ENCODE results near the gene DEAF1. TPM values are rescaled to one million over a fixed set of nuclear protein-coding genes. Genes with fewer than 3 reads are reported as not detected.

DEAF1 gene
- total RNA-seq, 1 donor from 2014 or later: 56.5 TPM

DNA sequence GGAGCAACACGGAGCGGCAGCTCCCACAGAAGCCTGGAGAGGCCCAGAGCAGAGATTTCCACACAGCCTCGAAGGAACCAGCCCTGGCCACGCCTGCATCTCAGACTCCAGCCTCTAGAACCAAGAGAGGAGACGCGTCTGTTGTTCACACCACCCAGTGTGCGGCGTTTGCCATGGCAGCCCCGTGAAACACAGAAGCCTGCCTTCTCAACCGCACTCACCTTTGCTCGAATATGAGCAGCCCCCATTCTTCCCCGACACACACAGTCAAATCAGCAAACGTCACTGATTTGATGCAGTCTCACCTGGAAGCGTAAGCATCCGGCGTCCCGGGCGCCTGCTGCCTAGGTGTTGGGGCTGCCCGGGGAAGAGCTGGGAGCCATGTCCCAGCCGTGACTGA is 38.0 kb upstream of the DEAF1 start:
- no peak for DNase-seq (ENCODE audit: low read depth)
- no peaks in the 10 kb centered on the region for H3K36me3 ChIP-seq (ENCODE audit: control insufficient read depth, insufficient read depth, low read length)
- TF ChIP-seq, protein P1, sequence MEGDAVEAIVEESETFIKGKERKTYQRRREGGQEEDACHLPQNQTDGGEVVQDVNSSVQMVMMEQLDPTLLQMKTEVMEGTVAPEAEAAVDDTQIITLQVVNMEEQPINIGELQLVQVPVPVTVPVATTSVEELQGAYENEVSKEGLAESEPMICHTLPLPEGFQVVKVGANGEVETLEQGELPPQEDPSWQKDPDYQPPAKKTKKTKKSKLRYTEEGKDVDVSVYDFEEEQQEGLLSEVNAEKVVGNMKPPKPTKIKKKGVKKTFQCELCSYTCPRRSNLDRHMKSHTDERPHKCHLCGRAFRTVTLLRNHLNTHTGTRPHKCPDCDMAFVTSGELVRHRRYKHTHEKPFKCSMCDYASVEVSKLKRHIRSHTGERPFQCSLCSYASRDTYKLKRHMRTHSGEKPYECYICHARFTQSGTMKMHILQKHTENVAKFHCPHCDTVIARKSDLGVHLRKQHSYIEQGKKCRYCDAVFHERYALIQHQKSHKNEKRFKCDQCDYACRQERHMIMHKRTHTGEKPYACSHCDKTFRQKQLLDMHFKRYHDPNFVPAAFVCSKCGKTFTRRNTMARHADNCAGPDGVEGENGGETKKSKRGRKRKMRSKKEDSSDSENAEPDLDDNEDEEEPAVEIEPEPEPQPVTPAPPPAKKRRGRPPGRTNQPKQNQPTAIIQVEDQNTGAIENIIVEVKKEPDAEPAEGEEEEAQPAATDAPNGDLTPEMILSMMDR (IDR thresholded peaks at IDR 0.05; ENCODE audit: insufficient read depth, low read length, poor library complexity, severe bottlenecking): no peak
- peaks cover 4% of the 10 kb centered on the region for H3K27me3 ChIP-seq (ENCODE audit: control insufficient read depth, insufficient read depth, low read length)
- no peak overlapping the region for H3K4me3 ChIP-seq (ENCODE audit: low read depth, low read length)

DNA sequence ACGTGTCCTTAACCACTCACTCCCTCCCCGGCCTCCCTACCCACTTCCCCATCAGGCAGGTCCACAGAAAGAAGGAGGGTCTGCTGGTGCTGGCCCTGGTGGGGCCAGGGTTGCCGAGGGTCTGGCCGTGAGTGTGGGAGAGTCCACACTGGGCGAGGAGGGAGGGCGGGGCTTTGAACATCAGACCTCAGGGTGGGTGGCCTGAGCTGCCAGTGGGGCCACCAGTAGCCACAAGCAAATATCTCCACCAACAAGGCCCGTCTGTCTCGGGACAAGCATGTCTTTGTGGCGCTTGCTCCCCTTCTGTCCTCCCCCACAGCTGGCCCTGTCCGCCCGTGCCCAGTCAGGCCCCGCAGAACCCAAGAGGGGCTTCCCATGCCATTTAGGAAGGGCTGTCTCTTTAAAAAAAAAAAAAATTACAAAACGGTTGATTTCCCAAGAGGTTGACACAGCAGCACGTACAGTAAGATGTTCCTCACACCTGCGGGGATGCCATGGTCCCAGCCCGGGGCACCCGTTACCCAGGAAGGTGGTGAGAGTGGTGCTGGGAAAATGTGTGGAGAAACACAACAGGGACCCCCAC is 34.6 kb upstream of the DEAF1 start:
- Histone ChIP-seq H3K27me3 (ENCODE audit: control insufficient read depth, insufficient read depth, low read length) (no peaks in the 10 kb centered on the region), H3K36me3 (ENCODE audit: control insufficient read depth, insufficient read depth, low read length) (peaks cover 4% of the 10 kb centered on the region), H3K4me3 (ENCODE audit: low read depth, low read length) (no peak overlapping the region)
- no peak for DNase-seq (ENCODE audit: low read depth)
- TF ChIP-seq, protein P1 (IDR thresholded peaks at IDR 0.05; ENCODE audit: insufficient read depth, low read length, poor library complexity, severe bottlenecking): no peak

DNA sequence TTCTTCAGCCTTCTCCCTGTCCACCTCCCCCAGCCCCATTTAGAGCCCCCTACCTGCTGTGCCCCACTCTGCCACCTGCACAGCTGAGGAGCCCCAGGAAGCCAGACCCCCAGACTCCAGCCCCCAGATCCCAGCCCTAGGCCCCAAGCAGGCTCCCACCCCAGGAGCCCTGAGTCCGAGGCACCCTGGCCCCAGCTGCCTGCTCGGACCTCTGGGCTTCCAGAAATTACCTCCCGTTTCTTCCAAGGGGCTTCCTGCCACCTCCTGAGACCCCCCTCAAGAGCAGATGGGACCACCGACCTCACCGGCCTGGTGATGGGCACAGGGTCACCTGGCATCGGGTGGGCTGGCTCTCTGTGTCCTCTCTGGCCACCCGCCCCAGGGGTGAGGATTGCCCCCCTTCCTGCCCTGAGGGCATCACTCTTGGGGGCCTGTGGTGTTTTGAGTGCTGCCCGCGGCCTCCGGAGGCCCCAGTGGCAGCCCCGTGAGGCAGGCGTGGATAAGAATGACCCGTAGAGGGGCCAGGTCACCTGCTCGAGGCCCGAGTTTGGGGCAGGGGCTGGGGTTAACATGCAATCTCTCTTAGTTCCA is 34.0 kb upstream of the DEAF1 start:
- DNase-seq (ENCODE audit: low read depth): no peak
- no peak overlapping the region for H3K4me3 ChIP-seq (ENCODE audit: low read depth, low read length)

DNA sequence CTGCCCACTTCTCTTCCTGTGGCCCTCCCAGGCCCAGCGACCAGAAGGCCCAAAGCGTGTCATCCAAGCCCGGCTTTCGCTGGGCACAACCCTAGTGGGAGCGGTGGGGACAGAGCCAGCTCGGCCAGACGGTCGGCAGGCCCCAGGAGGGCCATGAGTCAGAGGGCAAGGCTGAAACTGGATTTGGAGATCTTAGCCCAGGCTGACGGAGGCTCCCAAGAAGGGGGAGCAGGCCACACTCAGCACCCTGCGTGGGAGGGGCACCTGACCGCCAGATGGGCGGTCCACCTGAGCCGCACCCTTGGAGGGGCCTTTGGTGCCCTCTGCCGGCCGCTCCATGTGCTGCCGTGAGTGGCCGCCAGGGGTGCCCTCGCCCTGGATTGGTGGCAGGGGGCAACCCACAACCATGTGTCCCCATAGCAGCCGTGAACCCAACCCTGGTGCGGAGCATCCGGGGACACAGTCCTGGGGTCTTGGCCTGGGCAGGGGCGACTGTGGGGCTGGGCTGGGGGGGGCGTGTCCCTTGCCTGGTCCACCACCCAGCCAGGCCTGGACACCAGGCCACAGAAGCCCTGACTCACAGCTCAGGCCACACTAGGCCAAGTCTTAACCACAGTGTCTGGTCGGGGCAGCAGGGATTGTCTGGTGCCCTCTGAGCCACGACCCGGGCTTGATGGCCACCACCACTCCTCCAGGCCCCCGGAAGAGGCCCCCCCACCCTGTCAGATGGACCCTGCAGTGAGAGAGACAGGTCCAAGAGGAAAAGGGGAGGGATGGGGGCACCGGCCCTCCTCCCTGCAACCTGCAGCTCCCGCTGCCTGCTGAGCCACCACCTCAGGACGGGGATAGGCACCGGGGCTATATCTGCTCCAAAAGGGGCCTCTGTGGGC is 33.1 kb upstream of the DEAF1 start:
- TF ChIP-seq, protein P1 (IDR thresholded peaks at IDR 0.05; ENCODE audit: insufficient read depth, low read length, poor library complexity, severe bottlenecking): peak; percentile 100
- Histone ChIP-seq H3K27me3 (ENCODE audit: control insufficient read depth, insufficient read depth, low read length) (no peaks in the 10 kb centered on the region), H3K4me3 (ENCODE audit: low read depth, low read length) (no peak overlapping the region), H3K36me3 (ENCODE audit: control insufficient read depth, insufficient read depth, low read length) (peaks cover 4% of the 10 kb centered on the region)
- DNase-seq (ENCODE audit: low read depth): peak; percentile 76

More for the DNA sequence above, 34.0 kb upstream of the DEAF1 start:
- Histone ChIP-seq H3K36me3 (ENCODE audit: control insufficient read depth, insufficient read depth, low read length) (peaks cover 4% of the 10 kb centered on the region), H3K27me3 (ENCODE audit: control insufficient read depth, insufficient read depth, low read length) (no peaks in the 10 kb centered on the region)
- TF ChIP-seq, protein P1 (IDR thresholded peaks at IDR 0.05; ENCODE audit: insufficient read depth, low read length, poor library complexity, severe bottlenecking): no peak

DNA sequence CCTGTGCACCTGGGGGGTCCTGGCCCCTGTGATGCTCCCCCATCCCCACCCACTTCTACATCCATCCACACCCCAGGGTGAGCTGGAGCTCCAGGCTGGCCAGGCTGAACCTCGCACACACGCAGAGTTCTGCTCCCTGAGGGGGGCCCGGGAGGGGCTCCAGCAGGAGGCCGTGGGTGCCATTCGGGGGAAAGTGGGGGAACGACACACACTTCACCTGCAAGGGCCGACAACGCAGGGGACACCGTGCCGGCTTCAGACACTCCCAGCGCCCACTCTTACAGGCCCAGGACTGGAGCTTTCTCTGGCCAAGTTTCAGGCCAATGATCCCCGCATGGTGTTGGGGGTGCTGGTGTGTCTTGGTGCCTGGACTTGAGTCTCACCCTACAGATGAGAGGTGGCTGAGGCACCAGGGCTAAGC is 32.3 kb upstream of the DEAF1 start:
- DNase-seq (ENCODE audit: low read depth): no peak
- no peak overlapping the region for H3K4me3 ChIP-seq (ENCODE audit: low read depth, low read length)
- H3K36me3 ChIP-seq (ENCODE audit: control insufficient read depth, insufficient read depth, low read length): peaks cover 4% of the 10 kb centered on the region
- H3K27me3 ChIP-seq (ENCODE audit: control insufficient read depth, insufficient read depth, low read length): no peaks in the 10 kb centered on the region
- TF ChIP-seq, protein P1 (IDR thresholded peaks at IDR 0.05; ENCODE audit: insufficient read depth, low read length, poor library complexity, severe bottlenecking): no peak
